MG63 (cell line): Measurements from ENCODE around the gene ZNF212. TPM values are rescaled to one million over a fixed set of nuclear protein-coding genes. Genes with fewer than 3 reads are reported as not detected.
"Not testable (repeated sequence)": the region's sequence is repeated elsewhere in the genome, so short reads cannot be mapped to it uniquely, and the experiment has no call there.

ENCODE experiments used
- DNase-seq: peaks from one replicate; pipeline ENCODE4 v3.0.0-alpha.2; 2020
- H3K27me3 ChIP-seq: fragments of 250-450 bp; sonication (Bioruptor Pico); 2 replicates; pipeline ENCODE4 v1.5.1; 2020; ENCODE audit warnings: mild to moderate bottlenecking, moderate library complexity
- H3K36me3 ChIP-seq: fragments of 250-450 bp; sonication (Bioruptor Pico); 2 replicates; pipeline ENCODE4 v1.5.1; 2020; ENCODE audit warnings: mild to moderate bottlenecking, moderate library complexity
- H3K4me3 ChIP-seq: fragments of 250-450 bp; sonication (Bioruptor Pico); 2 replicates; pipeline ENCODE4 v1.5.1; 2020; ENCODE audit warnings: mild to moderate bottlenecking, moderate library complexity
- H3K9me3 ChIP-seq: fragments of 250-450 bp; sonication (Bioruptor Pico); 2 replicates; pipeline ENCODE4 v1.5.1; 2020; ENCODE audit warnings: mild to moderate bottlenecking, moderate library complexity
- total RNA-seq: library from RNA; depleted of rRNA; stranded (reverse); fragments of >200 nt; shearing (Covaris generic); gene quantifications from 2 replicates; pipeline ENCODE4 v1.2.3, GENCODE V29; 2014; ENCODE audit warnings: low replicate concordance

Gene ZNF212
- total RNA-seq, 1 experiment from 2014 or later: 8.0 TPM

GRCh38 chr7:149267733-149268132 is 28.3 kb downstream of the ZNF212 start:
- Histone ChIP-seq H3K4me3 (no peak overlapping the region), H3K36me3 (peaks cover 20% of the 10 kb centered on the region), H3K27me3 (no peaks in the 10 kb centered on the region), H3K9me3 (no peaks in the 10 kb centered on the region)
- no peak for DNase-seq

GRCh38 chr7:149274424-149274823 is 35.0 kb downstream of the ZNF212 start:
- H3K4me3 ChIP-seq, H3K9me3 ChIP-seq, H3K27me3 ChIP-seq, DNase-seq: not testable (repeated sequence)
- H3K36me3 ChIP-seq: peaks cover 19% of the 10 kb centered on the region

DNA sequence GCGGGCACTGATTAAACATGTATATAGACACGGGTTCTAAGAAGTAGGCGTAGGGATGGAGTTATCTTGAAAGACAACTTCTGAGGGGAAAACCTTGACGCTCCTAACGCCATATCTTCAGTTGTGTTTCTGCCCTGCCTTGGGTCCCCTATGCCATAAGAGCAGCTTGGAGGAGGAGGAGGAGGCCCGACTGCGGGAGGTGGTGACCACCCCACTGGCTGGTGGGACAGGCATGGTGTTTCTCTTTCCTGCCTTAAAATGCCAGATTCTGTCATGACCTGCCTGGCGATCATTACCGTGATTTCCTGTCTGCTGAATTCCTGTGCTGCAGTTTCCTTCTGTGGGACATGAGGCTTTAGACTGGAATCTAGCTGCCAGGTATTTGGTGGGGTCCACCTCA is 38.4 kb downstream of the ZNF212 start:
- Histone ChIP-seq H3K27me3 (no peaks in the 10 kb centered on the region), H3K4me3 (no peak overlapping the region), H3K9me3 (no peaks in the 10 kb centered on the region), H3K36me3 (peaks cover 12% of the 10 kb centered on the region)
- no peak for DNase-seq

DNA sequence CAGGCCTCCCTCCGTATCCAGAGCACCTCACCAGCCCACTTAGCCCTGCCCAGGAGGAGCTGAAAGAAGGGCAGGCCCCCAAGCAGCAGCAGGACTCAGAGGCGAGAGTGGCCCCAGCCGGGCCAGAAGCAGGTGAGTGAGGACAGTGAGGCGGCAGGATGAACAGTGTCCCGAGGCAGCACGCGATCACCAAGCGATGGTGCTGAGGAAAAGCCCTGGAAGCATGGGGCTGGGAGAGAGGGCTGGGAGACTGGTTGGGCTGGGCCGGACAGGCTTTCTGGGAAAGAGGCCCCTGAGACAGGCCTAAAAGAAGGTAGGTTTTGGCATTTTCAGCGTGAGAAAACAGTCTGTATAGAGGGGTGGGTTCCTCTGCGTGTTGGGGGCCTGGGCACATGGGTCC is 38.9 kb downstream of the ZNF212 start:
- DNase-seq: no peak
- Histone ChIP-seq H3K36me3 (peaks cover 8% of the 10 kb centered on the region), H3K9me3 (no peaks in the 10 kb centered on the region), H3K27me3 (no peaks in the 10 kb centered on the region), H3K4me3 (no peak overlapping the region)

DNA sequence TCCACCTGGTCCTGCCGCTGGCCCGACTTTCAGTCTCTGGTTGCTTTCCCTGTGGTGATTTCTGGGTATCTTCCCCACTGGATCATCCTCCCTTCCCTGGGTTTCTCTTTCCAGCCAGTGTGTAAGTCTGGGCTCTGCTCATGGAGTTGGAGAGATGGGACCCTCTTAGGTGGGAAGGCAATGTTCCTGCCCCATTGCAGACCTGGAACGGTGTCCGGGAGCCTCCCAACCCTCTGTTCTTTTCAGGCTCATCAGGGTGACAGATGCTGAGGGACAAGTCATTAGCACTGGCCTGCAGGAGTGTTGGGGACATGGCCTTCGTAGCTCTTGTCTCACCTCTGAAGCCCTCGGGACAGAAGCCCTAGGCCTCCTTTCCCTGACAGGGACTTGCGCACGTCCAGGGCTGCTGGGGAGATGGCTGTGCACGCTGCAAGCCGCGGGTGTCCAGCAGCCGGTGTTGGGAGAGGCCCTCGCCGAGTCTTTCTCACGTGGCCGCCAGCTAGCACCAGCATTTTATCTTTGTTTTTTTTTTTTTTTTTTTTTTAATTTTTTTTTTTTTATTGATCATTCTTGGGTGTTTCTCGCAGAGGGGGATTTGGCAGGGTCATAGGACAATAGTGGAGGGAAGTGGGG is 39.8 kb downstream of the ZNF212 start:
- no peak for DNase-seq
- Histone ChIP-seq H3K36me3 (peaks cover 8% of the 10 kb centered on the region), H3K27me3 (no peaks in the 10 kb centered on the region), H3K9me3 (no peaks in the 10 kb centered on the region), H3K4me3 (no peak overlapping the region)

DNA sequence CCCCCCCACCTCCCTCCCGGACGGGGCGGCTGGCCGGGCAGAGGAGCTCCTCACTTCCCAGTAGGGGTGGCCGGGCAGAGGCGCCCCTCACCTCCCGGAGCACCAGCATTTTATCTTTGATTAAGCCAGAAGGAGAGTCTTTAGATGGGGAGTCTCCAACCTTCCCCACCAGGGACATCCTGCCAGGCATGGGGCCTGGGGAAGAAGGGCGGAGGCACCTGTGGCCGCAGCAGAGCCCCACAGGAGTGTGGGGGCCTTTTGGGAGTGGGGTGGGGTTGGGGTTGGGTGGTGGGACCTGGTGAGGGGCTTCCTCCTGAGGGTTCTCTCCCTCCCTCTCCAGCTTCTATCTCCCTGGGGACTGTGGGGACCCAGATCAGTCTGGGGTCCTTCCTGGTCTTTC is 40.7 kb downstream of the ZNF212 start:
- Histone ChIP-seq H3K36me3 (peaks cover 8% of the 10 kb centered on the region), H3K27me3 (no peaks in the 10 kb centered on the region), H3K9me3 (no peaks in the 10 kb centered on the region), H3K4me3 (no peak overlapping the region)
- DNase-seq: no peak

DNA sequence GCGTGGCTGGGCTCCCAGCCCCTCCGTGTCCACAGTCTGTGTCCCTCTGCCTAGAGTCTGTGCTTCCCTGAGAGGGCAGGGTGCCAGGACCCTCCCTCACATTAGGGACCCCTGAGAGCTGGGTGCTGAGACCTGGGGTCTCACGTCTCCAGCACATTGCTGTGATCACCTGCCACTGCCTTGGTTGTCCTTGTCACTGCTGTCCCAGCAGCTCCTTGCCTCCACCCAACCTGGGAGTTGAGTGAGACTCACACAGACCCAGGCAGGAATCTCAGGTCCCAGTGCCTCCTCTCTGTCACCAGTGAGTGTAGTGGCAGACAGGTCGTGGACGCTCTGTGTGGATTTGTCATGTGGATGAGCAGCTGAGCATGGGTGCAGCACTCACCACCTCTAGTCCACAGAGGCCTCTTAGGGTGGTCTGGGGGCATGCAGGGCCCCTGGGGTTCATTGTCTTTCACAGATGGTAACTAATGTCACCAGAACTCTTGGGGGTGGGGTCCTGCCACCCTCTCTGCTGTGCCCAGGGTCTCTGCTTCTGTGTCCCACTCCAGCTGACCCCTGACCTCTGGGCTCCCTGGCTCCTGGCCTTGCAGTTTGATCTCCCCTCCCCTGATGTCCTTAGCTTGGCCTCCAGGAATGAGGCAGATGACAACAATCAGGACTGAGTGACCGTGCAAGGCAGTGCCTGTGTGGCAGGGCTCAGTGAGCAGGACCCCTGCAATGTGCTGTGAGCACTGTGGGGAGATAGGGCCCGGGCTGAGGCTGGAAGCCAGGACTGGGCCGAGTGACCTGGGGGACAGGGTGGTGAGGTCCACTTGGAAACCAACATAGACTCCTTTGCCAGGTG is 41.4 kb downstream of the ZNF212 start:
- Histone ChIP-seq H3K36me3 (peaks cover 7% of the 10 kb centered on the region), H3K27me3 (no peaks in the 10 kb centered on the region), H3K4me3 (no peak overlapping the region), H3K9me3 (no peaks in the 10 kb centered on the region)
- DNase-seq: no peak

GRCh38 chr7:149281508-149282330 is 42.3 kb downstream of the ZNF212 start:
- no peaks in the 10 kb centered on the region for H3K27me3 ChIP-seq
- no peak overlapping the region for H3K4me3 ChIP-seq
- H3K36me3 ChIP-seq: peaks cover 5% of the 10 kb centered on the region
- no peak for DNase-seq
- H3K9me3 ChIP-seq: no peaks in the 10 kb centered on the region

GRCh38 chr7:149282331-149282655 is 42.8 kb downstream of the ZNF212 start:
- H3K36me3 ChIP-seq: peaks cover under 1% of the 10 kb centered on the region
- H3K9me3 ChIP-seq: no peaks in the 10 kb centered on the region
- H3K27me3 ChIP-seq: no peaks in the 10 kb centered on the region
- H3K4me3 ChIP-seq: no peak overlapping the region
- DNase-seq: no peak

DNA sequence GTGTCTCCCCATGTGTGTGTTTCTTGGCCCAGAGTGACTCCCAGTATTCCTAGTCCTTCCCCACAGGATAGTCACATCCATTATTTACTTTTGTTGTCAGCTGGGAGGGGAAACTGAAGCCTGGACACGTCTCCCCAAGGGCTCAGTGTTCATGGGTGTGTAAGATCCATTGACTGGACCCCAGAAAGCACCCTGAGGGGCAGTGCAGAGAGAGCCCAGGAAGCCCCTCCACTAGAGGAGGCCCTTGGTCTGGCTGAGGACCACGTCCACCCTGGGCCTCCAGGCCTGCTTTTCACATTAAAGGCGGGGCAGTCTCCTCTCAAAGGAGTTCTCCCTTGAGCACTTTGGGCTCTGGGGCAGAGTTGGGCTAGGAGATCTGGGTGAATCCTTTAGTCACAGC is 43.9 kb downstream of the ZNF212 start:
- Histone ChIP-seq H3K9me3 (no peaks in the 10 kb centered on the region), H3K4me3 (no peak overlapping the region), H3K36me3 (no peaks in the 10 kb centered on the region; the same call in 1 of the 2 replicates), H3K27me3 (no peaks in the 10 kb centered on the region)
- DNase-seq: no peak

DNA sequence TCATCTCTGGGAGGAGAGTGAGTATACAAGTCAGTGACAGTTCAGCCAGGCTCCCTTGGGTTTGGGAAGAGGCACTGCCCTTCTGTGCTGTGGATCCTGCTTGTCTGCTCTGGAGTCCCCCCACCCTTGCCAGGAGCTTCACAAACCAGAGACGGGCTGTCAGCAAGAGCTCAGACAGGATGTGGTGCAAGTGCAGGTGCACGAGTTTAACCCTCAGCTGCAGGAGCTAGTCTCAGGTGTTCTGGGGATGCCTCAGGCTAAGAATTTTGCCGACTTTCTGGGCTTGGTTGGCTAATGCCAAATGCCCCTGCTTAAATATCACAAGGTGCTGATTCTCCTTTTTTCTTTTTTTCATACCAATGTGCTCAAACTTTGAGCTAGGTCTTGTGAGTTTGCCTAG is 44.9 kb downstream of the ZNF212 start:
- DNase-seq: no peak
- Histone ChIP-seq H3K27me3 (no peaks in the 10 kb centered on the region), H3K36me3 (0 out of 2 replicates have a peak, but pooled peaks cover under 1% of the 10 kb centered on the region), H3K9me3 (no peaks in the 10 kb centered on the region), H3K4me3 (no peak overlapping the region)

GRCh38 chr7:149284850-149285585 is 45.6 kb downstream of the ZNF212 start:
- H3K27me3 ChIP-seq: no peaks in the 10 kb centered on the region

GRCh38 chr7:149285603-149286002 is 46.2 kb downstream of the ZNF212 start:
- no peaks in the 10 kb centered on the region for H3K9me3 ChIP-seq
- DNase-seq: no peak
- 0 out of 2 replicates have a peak, but pooled peaks cover 4% of the 10 kb centered on the region for H3K36me3 ChIP-seq
- no peaks in the 10 kb centered on the region for H3K27me3 ChIP-seq
- H3K4me3 ChIP-seq: no peak overlapping the region

More at GRCh38 chr7:149284850-149285585, 45.6 kb downstream of the ZNF212 start:
- Histone ChIP-seq H3K9me3 (no peaks in the 10 kb centered on the region), H3K36me3 (0 out of 2 replicates have a peak, but pooled peaks cover 4% of the 10 kb centered on the region), H3K4me3 (no peak overlapping the region)
- DNase-seq: no peak

GRCh38 chr7:149286811-149287400 is 47.5 kb downstream of the ZNF212 start:
- DNase-seq: peak; percentile 38
- no peak overlapping the region for H3K4me3 ChIP-seq
- peaks cover 4% of the 10 kb centered on the region; the same call in 1 of the 2 replicates for H3K36me3 ChIP-seq
- no peaks in the 10 kb centered on the region for H3K27me3 ChIP-seq
- H3K9me3 ChIP-seq: no peaks in the 10 kb centered on the region

- no peaks in the 10 kb centered on the region for H3K9me3 ChIP-seq
- no peak overlapping the region for H3K4me3 ChIP-seq
- H3K27me3 ChIP-seq: no peaks in the 10 kb centered on the region
- peaks cover 4% of the 10 kb centered on the region; the same call in 1 of the 2 replicates for H3K36me3 ChIP-seq
- DNase-seq: no peak
Observed at GRCh38 chr7:149287622-149288021, 48.2 kb downstream of the ZNF212 start.

DNA sequence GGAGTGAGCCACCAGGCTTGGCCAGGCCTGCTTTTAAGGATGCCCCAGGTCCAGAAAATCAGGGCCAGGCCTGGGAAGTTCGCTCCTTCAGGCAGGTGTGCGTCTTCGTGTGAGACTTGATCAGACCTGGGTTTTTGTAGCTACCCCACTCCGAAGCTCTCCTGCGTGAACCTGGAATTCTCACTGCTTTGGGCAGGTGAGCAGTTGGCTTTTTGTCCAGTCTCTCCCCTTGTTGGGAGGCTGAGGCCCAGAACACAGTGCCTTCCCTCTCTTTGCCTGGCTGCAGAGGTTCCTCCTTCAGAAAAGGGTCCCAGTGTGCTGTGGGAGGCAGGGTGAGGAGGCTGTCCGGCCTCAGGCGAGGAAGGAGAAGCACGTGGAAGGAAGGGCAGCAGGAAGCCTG is 49.8 kb downstream of the ZNF212 start:
- Histone ChIP-seq H3K36me3 (peaks cover 4% of the 10 kb centered on the region), H3K9me3 (no peaks in the 10 kb centered on the region), H3K27me3 (no peaks in the 10 kb centered on the region), H3K4me3 (no peak overlapping the region)
- DNase-seq: no peak
